Gastroesophageal sphincter (tissue), 3 donors: Measurements from ENCODE around the gene SEMA4D.

Source experiments
- CTCF ChIP-seq, 4 experiments: fragments of 200-600 bp in 2 of 4; fragments of 450-650 bp in 2 of 4; sonication (generic) in 1 of 4; IDR thresholded peaks; one replicate each; pipeline ENCODE4 v1.5.1; 2017 to 2019; ENCODE audit warnings: antibody characterized with exemption in 4 of 4, mild to moderate bottlenecking in 2 of 4, moderate library complexity in 2 of 4
- EP300 ChIP-seq: sonication (generic); formaldehyde crosslinking; IDR thresholded peaks from one replicate; pipeline ENCODE4 v1.6.1; 2017; ENCODE audit warnings: antibody characterized with exemption, mild to moderate bottlenecking
- POLR2A ChIP-seq, 2 donors: fragments of 450-650 bp; IDR thresholded peaks; one replicate each; pipeline ENCODE4 v1.6.1; 2017; ENCODE audit warnings: antibody characterized with exemption in 2 of 2, mild to moderate bottlenecking in 2 of 2, moderate library complexity in 1 of 2

DNA sequence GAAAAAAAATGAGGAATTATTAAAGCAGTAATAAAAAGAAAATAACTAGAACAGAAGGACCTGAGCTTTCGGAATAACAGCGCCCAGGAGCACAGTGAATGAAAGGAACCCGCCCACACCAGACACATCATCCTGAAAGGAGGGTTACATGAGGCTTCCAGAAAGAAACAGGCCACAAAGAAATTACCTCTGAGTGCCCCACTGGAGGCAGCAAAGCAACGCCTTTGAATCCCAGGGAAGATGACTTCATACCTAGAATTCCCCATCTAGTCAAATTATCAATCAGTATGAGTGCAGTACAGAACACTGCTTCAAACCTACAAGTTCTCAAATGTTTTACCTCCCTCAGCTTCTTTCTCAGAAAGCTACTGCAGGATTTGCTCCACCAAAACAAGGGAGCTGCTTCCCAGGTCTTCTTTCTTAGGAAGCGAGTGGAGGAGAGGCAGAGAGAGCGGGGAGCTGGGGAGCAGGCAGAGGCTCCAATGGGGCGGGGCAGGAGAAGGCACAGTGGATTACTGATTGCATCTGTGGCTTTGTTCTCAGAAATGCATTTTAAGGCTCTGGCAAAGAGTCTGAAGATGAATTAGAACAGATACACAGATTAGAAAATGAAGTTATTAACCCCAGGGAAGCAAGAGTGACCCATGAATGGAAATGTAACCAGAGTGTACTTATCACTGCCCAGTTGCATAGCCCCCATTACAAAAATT lies 87.1 kb downstream of the SEMA4D start:
- TF ChIP-seq CTCF (IDR thresholded peaks at IDR 0.05) (no peak), EP300 (no peak), POLR2A (IDR thresholded peaks at IDR 0.05) (no peak)
